HTERT RPE-1 (cell line): ENCODE results near the gene CAMK1D.
"Not testable (repeated sequence)": the region's sequence is repeated elsewhere in the genome, so short reads cannot be mapped to it uniquely, and the experiment has no call there.

Source experiments
- in situ Hi-C: fragments of 300-500 bp; cut with MboI; formaldehyde crosslinking; loops from 4 replicates; pipeline ENCODE4 v1.14.3; 2020; ENCODE audit warnings: low sequenced_read_pairs

Gene CAMK1D

GRCh38 chr10:12543589-12543988, 194.2 kb downstream of the CAMK1D start:
- in situ Hi-C loops = no loop called here

DNA sequence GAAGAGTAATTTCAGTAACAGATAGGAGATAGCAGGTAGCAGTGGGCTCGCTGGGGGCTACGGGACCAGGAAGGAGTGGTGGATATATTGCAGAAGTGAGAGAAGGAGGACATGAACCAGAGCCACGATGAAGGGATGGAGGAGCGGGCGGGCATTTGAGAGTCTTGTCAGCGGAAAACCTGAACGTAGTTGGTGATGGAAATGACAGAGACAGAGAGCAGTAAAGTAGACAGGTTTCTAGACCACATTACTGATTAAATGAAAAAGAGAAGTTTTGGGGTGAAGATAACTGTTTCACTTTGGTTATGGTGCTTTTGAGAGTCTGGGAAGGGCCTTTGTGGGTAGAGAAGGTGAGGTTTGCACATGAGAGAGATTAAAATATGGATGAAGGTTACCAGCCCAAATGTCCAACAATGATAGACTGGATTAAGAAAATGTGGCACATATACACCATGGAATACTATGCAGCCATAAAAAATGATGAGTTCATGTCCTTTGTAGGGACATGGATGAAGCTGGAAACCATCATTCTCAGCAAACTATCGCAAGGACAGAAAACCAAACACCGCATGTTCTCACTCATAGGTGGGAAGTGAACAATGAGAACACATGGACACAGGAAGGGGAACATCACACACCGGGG, 196.9 kb downstream of the CAMK1D start:
- in situ Hi-C loops = not testable (repeated sequence)

DNA sequence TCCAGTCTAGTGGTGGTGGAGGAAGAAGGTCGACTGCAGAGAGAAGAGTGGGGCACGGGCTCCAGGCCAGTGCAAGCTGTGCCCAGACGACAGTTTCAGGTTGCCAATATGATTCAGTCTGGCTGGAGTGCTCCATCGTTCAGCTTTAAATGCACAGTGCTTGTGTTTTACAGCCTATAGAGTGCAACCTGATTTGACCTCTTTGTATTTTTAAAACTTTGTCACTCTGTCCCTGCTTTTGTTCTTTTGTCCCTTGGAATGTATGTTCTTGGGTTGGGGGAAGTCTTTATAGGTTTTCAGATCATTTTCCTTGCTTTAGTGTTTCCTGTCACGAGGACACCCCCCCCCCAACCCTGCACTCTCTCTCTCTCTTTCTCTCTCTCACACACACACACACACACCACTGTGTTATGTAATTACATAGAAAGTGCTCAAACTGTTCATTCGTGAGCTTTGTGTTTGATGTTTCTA, 198.0 kb downstream of the CAMK1D start:
- in situ Hi-C loops = no loop called here

- in situ Hi-C loops = no loop called here
Observed at GRCh38 chr10:12549297-12549696, 199.9 kb downstream of the CAMK1D start.

DNA sequence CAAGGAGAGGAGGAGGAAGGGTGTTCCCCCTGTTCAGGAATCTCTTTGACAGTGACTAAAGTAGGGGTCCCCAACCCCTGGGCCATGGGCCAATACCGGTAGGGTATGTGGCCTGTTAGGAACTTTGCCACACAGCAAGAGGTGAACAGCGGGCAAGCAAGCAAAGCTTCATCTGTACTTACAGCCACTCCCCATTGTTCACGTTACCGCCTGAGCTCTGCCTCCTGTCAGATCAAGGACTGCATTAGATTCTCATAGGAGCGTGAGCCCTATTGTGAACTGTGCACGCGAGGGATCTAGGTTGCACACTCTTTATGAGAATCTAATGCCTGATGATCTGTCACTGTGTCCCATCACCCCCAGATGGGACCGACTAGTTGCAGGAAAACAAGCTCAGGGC, 201.6 kb downstream of the CAMK1D start:
- in situ Hi-C loops = no loop called here

- in situ Hi-C loops = no loop called here
Observed at GRCh38 chr10:12556039-12556438, 206.7 kb downstream of the CAMK1D start.

- in situ Hi-C loops = no loop called here
Observed at GRCh38 chr10:12559578-12560178, 210.3 kb downstream of the CAMK1D start.

DNA sequence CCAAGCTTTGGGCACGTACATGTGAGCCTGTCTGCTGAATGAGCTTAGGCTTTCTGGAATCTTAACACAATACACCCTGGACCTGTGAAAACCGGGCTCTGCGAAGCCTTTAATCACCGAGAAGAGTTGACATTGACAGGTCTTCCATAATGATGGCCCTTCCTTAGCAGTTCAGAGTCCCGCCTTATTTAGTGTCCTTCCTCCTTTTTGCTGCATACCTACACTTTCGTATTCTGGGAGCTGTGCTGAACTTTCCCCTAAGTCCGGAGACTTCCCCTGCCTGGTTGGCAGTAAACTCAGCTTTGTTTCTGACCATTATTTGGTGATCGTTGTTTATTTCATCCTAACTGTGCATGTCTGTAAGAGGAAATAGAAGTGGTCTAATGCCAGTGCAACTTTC, 212.0 kb downstream of the CAMK1D start:
- in situ Hi-C loops = no loop called here

DNA sequence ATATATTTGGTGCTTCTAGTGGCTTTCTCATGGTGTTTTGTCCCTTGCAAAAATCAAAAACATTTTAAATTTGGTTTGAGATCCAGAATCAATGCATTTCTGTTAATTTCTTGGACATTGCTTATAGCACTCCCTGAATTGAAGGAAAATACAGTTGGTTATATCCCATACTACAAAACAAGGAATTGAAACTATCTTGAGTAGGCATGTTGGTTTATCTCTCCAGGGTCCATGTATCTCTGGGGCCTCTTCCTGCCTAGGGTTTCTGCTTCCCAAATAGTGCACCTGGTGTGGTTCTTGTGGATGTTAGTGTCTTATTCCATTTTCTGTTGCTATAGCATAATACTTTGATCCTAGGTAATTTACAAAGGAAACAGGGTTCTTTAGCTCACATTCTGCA, 212.4 kb downstream of the CAMK1D start:
- in situ Hi-C loops = no loop called here

DNA sequence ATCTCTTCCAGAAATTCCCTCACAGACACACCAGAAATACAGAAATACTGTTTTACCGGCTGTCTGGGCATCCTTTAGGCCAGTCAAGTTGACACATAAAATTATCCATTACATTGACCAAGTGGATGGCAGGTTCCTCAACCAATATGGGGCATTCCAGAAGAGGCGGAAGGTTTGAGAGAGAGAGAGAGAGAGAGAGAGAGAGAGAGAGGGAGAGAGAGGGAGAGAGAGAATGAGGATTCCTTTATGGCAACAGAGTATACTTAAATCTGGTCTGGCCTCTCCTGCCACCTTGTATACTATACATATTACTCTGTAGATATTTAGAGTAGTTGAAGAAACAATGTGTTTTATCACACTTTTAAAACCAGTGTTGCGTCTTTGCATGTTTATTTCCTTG, 214.1 kb downstream of the CAMK1D start:
- in situ Hi-C loops = no loop called here

DNA sequence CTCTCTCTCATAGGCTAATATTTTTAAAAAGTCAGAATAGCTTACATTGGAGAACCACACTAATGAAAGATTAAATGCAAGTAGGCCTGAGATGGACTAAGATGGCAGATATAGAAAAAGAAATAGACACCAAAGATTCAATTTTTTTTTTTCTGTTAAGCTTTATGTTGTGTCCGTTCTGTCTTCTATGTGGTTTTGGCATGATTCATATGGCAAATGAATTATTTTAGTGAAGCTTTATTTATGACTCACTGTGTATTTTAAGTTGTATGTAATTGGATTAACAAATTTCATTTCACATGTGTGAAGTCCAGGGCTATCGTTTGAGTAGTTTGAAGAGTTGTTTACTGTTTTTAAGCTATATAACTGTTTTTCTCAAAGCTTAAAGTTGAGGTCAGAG, 214.8 kb downstream of the CAMK1D start:
- in situ Hi-C loops = no loop called here

DNA sequence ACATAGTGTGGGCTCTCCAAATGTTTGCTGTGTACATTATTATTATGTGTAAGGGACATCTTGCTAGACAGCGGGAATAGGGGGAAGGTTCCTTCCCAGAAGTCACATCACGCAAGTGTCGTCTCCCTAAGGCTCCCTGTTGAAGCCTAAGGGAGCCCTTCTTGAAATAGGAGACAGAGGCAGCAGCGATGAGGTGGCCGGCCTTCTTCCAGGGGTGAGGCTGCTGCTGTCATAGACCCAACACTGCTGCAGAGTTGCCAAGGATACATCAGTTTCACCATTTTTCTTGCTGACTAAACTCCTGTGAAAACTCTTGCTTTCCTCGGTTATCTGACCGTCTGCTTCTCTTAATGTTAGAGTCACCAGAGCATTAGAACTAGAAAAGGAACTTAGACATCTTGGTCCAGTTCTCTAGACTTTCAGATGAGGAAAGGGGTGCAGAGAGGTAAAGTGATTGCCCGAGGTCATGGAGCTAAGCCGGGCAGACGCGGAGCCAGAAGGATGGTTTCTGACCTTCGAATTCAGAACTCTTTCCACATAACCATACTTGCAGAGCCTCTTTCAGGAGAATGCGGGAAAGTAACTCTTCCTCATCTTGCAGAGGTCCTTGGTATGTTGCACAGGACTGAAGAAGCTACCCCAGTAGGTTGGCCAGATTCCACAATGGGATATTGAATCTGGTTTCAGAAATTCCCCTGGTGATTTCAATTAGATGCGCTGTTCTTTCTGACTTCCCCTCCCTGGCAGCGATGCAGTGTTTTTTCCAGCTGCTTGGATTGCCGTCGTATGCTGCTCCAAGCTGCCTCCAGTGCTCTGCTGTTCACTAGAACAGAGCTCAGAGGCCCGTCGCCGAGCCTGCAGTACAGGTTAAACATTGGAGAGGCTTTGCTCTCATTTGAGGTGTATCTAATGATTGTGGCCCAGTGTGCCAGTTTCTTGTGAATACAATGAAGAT, 217.1 kb downstream of the CAMK1D start:
- in situ Hi-C loops = no loop called here

DNA sequence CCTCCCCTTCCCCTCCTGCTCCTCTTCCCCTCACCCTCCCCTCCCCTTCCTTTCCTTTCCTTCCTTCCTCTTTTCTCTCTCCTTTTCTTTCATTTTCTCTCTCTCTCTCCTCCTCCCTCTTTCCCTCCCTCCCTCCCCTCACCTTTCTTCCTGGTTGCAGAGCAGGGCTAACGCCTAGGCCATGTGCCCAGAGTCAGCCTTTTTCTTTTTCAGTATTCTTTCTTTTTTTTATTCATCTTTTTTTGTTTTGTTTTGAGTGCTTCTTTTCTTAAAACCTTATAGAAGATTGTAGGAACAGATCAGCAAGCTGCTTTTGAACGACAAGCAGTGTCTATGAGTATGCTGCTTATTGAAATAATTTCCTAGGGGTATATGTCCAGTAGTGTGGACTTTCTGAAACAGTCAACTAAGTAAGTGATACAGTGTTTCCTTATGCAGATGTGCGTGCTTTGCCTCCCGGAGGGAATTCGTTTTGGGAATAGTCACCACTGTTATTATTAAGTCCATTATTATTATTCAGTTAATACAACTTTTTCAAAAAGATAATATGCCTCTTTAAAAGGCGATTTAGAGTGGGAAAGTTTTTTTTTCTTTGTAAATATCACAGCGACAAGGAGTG, 219.2 kb downstream of the CAMK1D start:
- in situ Hi-C loops = no loop called here

DNA sequence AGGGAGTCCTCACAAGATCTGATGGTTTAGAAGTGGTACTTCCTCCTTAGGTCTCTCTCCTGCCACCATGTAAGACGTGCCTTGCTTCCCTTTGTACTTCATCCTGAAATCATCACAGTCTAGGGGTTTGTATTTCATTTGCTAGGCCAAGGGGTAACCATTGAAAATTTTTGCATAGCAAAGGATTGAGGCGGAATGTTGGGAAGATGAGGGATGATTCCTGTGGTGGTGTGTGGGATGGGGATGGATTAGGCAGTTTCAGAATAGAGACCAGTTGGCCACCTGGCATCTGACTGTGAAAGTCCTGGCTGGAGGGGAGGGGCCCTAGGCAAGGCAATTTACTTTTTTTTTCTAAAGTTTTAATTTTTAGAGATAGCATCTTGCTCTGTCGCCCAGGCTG, 222.9 kb downstream of the CAMK1D start:
- in situ Hi-C loops = no loop called here

DNA sequence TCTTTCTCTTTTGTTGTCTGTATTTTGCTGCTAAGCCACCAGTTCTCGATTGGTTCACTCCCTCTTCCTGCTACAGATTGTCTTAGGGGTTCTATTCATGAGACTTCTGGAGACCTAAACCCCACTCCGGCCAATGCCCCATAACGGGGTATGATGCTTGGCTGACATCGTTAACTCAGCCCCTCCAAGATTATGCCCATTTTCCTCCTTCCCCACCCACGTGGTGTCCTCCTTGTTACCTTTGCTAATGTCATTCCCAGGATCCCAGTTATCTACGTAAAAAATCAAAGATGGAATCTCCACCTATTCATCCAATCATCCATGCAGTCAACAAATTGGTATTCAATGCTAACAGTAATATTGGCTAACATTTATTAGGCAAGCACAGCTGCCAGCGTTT, 228.3 kb downstream of the CAMK1D start:
- in situ Hi-C loops = no loop called here

- in situ Hi-C loops = no loop called here
Observed at GRCh38 chr10:12579954-12580858, 230.9 kb downstream of the CAMK1D start.

DNA sequence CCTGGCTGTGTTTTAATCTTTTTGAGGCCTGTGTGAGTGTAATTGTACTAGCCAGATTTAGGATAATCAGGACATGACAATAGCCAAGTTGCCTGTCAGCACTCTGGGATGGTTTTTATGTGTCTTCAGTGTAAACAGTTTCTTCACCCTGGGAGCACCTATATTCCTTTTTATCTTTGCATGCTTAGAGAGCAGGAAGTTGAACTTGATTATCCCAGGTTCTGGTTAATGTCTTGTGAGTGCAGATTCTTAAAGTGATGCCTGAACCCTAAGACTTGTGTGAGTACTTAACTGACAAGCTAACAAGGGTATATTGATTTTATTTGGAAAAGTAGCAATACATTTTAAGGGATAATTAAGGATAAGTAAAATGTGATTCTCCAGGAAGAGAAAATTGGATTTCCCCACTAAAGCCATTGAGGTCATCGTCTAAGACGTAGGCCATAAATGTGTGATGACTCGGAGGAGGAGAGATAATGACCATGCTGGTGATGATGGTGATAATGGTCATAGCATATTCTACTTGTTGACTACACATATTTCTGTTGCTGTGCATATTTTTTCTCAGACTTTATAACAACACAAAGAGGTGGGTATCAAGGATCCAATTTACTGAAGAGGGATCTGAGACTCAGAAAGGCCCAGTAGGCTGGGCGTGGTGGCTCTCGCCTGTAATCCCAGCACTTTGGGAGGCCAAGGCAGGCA, 234.7 kb downstream of the CAMK1D start:
- in situ Hi-C loops = no loop called here

GRCh38 chr10:12586741-12587140, 237.4 kb downstream of the CAMK1D start:
- in situ Hi-C loops = no loop called here

DNA sequence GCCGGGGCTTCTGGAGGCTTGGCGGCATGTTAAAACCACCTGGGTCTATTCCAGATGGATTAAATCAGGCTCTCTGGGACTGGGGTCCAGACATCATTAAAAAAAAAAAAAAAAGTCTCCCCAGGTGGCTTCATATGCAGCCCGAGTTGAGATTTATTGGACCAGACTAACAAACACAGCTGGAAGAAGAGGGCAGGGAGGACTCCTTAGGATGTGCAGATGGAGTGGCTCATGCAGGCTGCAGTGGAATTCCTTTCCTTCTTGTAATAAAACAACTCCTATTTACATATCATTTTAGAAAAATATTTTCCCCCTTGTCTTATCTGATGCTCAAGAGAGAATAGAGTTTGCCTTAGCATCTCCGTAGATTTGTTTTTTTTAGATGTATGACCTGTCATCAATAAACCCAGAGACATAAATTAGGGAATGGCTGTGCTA, 238.1 kb downstream of the CAMK1D start:
- in situ Hi-C loops = no loop called here
